WTC11 (cell line): Measurements from ENCODE around the gene UTP3. TPM values are rescaled to one million over a fixed set of nuclear protein-coding genes. Genes with fewer than 3 reads are reported as not detected.

ENCODE experiments used
- ATAC-seq: fragments of 200-7000 bp; cut with Tn5 transposase; 2 replicates; pipeline ENCODE4 v1.10.0; 2021; ENCODE audit warnings: mild to moderate bottlenecking, moderate library complexity
- CTCF ChIA-PET: fragments of 300-600 bp; sonication (Branson Sonifier 250); formaldehyde crosslinking; loops from one replicate; lab custom pipeline; 2021; ENCODE audit warnings: antibody characterized with exemption; lab: Charles Lee
- POLR2A ChIA-PET: fragments of 350-600 bp; sonication (Branson Sonifier 250); formaldehyde crosslinking; loops from one replicate; lab custom pipeline; 2021; ENCODE audit warnings: antibody characterized with exemption; lab: Charles Lee
- DNase-seq: peaks from one replicate; pipeline ENCODE4 v3.0.0; 2021; ENCODE audit warnings: low spot score
- H3K27ac Mint-ChIP-seq: 2 replicates; pipeline ENCODE4 v1.8.0; 2021; ENCODE audit warnings: mixed read lengths
- H3K27me3 Mint-ChIP-seq: 2 replicates; pipeline ENCODE4 v1.8.0; 2021; ENCODE audit warnings: low read depth, mild to moderate bottlenecking, moderate library complexity, mixed read lengths
- H3K36me3 Mint-ChIP-seq: 2 replicates; pipeline ENCODE4 v1.8.0; 2021; ENCODE audit warnings: mixed read lengths
- H3K4me1 Mint-ChIP-seq: 2 replicates; pipeline ENCODE4 v1.8.0; 2022; ENCODE audit warnings: mixed read lengths
- H3K4me3 Mint-ChIP-seq: 2 replicates; pipeline ENCODE4 v1.8.0; 2021; ENCODE audit warnings: mild to moderate bottlenecking, moderate library complexity, mixed read lengths
- H3K9me3 Mint-ChIP-seq: 2 replicates; pipeline ENCODE4 v1.8.0; 2021; ENCODE audit warnings: mixed read lengths
- CBFB ChIP-seq: sonication (generic); formaldehyde crosslinking; IDR thresholded peaks from 2 replicates; pipeline ENCODE4 v1.8.1; 2022; ENCODE audit warnings: mild to moderate bottlenecking, low read depth, missing genetic modification reagents
- GRHL2 ChIP-seq: fragments of 250-450 bp; sonication (Bioruptor Pico); IDR thresholded peaks from 2 replicates; pipeline ENCODE4 v1.8.0; 2022; ENCODE audit warnings: mild to moderate bottlenecking, moderate library complexity; ENCODE audit not compliant: insufficient replicate concordance, severe bottlenecking
- IRF2 ChIP-seq: sonication (generic); formaldehyde crosslinking; IDR thresholded peaks from 2 replicates; pipeline ENCODE4 v1.8.0; 2022; ENCODE audit warnings: low read depth, missing genetic modification reagents, borderline replicate concordance
- OVOL2 ChIP-seq: fragments of 250-450 bp; sonication (Bioruptor Pico); IDR thresholded peaks from 2 replicates; pipeline ENCODE4 v1.9.0; 2021; ENCODE audit warnings: mild to moderate bottlenecking, borderline replicate concordance
- RORB ChIP-seq: fragments of 250-450 bp; sonication (Bioruptor Pico); IDR thresholded peaks from 2 replicates; pipeline ENCODE4 v1.9.0; 2021; ENCODE audit warnings: mild to moderate bottlenecking
- ZNF263 ChIP-seq: sonication (generic); formaldehyde crosslinking; IDR thresholded peaks from 2 replicates; pipeline ENCODE4 v1.8.1; 2022; ENCODE audit warnings: low read depth, mild to moderate bottlenecking, moderate library complexity, missing genetic modification reagents
- ZNF396 ChIP-seq: fragments of 250-450 bp; sonication (Bioruptor Pico); IDR thresholded peaks from 2 replicates; pipeline ENCODE4 v1.8.0; 2021; ENCODE audit warnings: mild to moderate bottlenecking, moderate library complexity, borderline replicate concordance
- ZNF416 ChIP-seq: fragments of 250-450 bp; sonication (Bioruptor Pico); IDR thresholded peaks from 2 replicates; pipeline ENCODE4 v1.9.0; 2021; ENCODE audit warnings: mild to moderate bottlenecking, inconsistent platforms
- total RNA-seq: library from RNA; stranded (reverse); gene quantifications from 3 replicates; pipeline ENCODE4 v1.2.3, GENCODE V29; 2021
- TF ChIP-seq, protein P1 (sequence below): sonication (generic); formaldehyde crosslinking; IDR thresholded peaks from 2 replicates; pipeline ENCODE4 v1.8.1; 2023; ENCODE audit warnings: mild to moderate bottlenecking, missing genetic modification reagents, moderate library complexity
- TF ChIP-seq, protein P2 (sequence below): fragments of 250-450 bp; sonication (Bioruptor Pico); IDR thresholded peaks from 2 replicates; pipeline ENCODE4 v2.1.2; 2022; ENCODE audit warnings: mild to moderate bottlenecking, moderate library complexity
- TF ChIP-seq, protein P3 (sequence below): sonication (generic); formaldehyde crosslinking; IDR thresholded peaks from 2 replicates; pipeline ENCODE4 v1.8.1; 2023; ENCODE audit warnings: mild to moderate bottlenecking, missing genetic modification reagents
- TF ChIP-seq, protein P4 (sequence below): fragments of 250-450 bp; sonication (Bioruptor Pico); IDR thresholded peaks from 2 replicates; pipeline ENCODE4 v1.9.0; 2021; ENCODE audit warnings: moderate library complexity, mild to moderate bottlenecking, inconsistent platforms, borderline replicate concordance
- TF ChIP-seq, protein P5 (sequence below): sonication (generic); formaldehyde crosslinking; IDR thresholded peaks from 2 replicates; pipeline ENCODE4 v1.8.0; 2023; ENCODE audit warnings: missing genetic modification reagents, mild to moderate bottlenecking, borderline replicate concordance
- TF ChIP-seq, protein P6 (sequence below): fragments of 250-450 bp; sonication (Bioruptor Pico); conservative IDR thresholded peaks from 2 replicates; pipeline ENCODE4 v1.9.0; 2021; ENCODE audit warnings: mild to moderate bottlenecking

UTP3 gene
- total RNA-seq, 1 experiment from 2014 or later: 45.5 TPM

DNA sequence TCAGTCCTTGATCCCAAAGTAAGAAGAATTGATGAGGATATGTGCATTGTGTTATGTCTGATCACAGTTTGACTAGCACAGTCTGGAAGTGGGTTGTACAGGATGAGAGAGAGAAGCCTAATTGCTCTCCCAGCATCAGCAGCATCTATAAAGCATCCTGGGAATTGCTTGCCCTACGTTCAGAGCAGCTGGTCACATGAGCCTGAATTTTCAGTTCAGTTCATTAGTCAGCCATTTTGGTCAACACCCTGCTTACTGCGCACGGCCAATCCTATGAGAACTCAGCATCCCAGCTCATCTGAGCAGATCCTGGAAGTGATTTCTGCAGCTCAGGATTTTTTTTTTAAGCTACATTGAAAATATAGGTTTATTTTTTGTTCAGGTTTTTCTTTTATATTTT lies 33.4 kb downstream of the UTP3 start, which contains the start of gene RUFY3:
TSS of gene RUFY3 (plus strand) at position 218 of the 400 bp plus-strand sequence. CDS start 610 bp downstream, outside the sequence.
- Mint-ChIP-seq H3K36me3 (no peaks in the 10 kb centered on the region), H3K27ac (peak within 1 kb of the TSS; percentile 28), H3K27me3 (no peaks in the 10 kb centered on the region), H3K9me3 (no peaks in the 10 kb centered on the region), H3K4me1 (peaks cover 16% of the 10 kb centered on the region), H3K4me3 (no peak within 1 kb of the TSS)
- DNase-seq (no peak), ATAC-seq (peak; percentile 28)
- CTCF ChIA-PET: interaction anchor here (1.4 to 3.8 kb wide), 5 partner anchors 13 to 116 kb away, joined by 3 to 23 read pairs (median 5); no protein-coding TSS in a partner anchor
- POLR2A ChIA-PET: no interaction called here
- TF ChIP-seq ZNF396 (no peak), CBFB (CRISPR knock-in tag) (no peak), RORB (CRISPR knock-in tag) (no peak), ZNF416 (no peak), GRHL2 (CRISPR knock-in tag) (no peak), ZNF263 (CRISPR knock-in tag) (no peak), OVOL2 (CRISPR knock-in tag) (no peak), IRF2 (no peak)
- TF ChIP-seq, protein P1, sequence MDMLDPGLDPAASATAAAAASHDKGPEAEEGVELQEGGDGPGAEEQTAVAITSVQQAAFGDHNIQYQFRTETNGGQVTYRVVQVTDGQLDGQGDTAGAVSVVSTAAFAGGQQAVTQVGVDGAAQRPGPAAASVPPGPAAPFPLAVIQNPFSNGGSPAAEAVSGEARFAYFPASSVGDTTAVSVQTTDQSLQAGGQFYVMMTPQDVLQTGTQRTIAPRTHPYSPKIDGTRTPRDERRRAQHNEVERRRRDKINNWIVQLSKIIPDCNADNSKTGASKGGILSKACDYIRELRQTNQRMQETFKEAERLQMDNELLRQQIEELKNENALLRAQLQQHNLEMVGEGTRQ: no peak
- TF ChIP-seq, protein P2, sequence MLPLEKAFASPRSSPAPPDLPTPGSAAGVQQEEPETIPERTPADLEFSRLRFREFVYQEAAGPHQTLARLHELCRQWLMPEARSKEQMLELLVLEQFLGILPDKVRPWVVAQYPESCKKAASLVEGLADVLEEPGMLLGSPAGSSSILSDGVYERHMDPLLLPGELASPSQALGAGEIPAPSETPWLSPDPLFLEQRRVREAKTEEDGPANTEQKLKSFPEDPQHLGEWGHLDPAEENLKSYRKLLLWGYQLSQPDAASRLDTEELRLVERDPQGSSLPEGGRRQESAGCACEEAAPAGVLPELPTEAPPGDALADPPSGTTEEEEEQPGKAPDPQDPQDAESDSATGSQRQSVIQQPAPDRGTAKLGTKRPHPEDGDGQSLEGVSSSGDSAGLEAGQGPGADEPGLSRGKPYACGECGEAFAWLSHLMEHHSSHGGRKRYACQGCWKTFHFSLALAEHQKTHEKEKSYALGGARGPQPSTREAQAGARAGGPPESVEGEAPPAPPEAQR (CRISPR knock-in tag): no peak
- TF ChIP-seq, protein P3, sequence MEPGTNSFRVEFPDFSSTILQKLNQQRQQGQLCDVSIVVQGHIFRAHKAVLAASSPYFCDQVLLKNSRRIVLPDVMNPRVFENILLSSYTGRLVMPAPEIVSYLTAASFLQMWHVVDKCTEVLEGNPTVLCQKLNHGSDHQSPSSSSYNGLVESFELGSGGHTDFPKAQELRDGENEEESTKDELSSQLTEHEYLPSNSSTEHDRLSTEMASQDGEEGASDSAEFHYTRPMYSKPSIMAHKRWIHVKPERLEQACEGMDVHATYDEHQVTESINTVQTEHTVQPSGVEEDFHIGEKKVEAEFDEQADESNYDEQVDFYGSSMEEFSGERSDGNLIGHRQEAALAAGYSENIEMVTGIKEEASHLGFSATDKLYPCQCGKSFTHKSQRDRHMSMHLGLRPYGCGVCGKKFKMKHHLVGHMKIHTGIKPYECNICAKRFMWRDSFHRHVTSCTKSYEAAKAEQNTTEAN (CRISPR knock-in tag): no peak
- TF ChIP-seq, protein P4, sequence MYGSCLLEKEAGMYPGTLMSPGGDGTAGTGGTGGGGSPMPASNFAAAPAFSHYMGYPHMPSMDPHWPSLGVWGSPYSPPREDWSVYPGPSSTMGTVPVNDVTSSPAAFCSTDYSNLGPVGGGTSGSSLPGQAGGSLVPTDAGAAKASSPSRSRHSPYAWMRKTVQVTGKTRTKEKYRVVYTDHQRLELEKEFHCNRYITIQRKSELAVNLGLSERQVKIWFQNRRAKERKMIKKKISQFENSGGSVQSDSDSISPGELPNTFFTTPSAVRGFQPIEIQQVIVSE: no peak
- TF ChIP-seq, protein P5, sequence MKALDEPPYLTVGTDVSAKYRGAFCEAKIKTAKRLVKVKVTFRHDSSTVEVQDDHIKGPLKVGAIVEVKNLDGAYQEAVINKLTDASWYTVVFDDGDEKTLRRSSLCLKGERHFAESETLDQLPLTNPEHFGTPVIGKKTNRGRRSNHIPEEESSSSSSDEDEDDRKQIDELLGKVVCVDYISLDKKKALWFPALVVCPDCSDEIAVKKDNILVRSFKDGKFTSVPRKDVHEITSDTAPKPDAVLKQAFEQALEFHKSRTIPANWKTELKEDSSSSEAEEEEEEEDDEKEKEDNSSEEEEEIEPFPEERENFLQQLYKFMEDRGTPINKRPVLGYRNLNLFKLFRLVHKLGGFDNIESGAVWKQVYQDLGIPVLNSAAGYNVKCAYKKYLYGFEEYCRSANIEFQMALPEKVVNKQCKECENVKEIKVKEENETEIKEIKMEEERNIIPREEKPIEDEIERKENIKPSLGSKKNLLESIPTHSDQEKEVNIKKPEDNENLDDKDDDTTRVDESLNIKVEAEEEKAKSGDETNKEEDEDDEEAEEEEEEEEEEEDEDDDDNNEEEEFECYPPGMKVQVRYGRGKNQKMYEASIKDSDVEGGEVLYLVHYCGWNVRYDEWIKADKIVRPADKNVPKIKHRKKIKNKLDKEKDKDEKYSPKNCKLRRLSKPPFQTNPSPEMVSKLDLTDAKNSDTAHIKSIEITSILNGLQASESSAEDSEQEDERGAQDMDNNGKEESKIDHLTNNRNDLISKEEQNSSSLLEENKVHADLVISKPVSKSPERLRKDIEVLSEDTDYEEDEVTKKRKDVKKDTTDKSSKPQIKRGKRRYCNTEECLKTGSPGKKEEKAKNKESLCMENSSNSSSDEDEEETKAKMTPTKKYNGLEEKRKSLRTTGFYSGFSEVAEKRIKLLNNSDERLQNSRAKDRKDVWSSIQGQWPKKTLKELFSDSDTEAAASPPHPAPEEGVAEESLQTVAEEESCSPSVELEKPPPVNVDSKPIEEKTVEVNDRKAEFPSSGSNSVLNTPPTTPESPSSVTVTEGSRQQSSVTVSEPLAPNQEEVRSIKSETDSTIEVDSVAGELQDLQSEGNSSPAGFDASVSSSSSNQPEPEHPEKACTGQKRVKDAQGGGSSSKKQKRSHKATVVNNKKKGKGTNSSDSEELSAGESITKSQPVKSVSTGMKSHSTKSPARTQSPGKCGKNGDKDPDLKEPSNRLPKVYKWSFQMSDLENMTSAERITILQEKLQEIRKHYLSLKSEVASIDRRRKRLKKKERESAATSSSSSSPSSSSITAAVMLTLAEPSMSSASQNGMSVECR (CRISPR knock-in tag): no peak
- TF ChIP-seq, protein P6, sequence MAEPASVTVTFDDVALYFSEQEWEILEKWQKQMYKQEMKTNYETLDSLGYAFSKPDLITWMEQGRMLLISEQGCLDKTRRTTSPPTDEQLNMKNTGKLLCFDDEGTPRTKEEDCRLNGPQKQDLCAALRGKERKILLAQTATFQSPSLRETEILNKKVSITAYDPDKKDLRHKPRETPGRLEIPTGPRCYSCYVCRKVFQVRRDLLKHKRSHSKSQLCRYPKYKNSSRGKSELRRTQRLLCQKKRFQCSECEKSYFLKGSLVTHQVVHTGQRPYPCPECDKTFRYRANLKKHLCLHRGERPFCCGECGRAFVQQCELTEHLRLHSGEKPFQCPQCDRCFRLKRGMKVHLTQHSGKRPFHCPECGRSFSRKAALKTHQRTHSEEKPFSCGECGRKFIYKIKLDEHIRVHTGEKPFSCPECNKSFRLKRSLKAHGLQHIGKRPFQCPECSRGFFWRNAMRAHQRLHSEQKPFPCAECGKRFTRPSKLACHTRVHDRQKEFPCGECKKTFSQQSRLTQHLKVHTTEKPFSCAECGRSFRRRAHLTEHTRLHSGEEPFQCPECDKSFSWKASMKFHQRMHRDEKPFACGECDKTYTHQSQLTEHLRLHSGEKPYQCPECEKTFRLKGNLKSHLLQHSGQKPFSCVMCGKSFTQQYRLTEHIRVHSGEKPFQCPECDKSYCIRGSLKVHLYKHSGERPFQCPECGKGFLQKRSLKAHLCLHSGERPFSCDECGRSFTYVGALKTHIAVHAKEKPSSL (CRISPR knock-in tag): no peak
- TF ChIP-seq, all 79 proteins: peak for 0
